ENCODE data around the gene KANK2. TPM values are rescaled to one million over a fixed set of nuclear protein-coding genes. Genes with fewer than 3 reads are reported as not detected.
A peak's percentile ranks its signal among the peaks of the same experiment; 100 is the strongest.
"Not testable (repeated sequence)": the region's sequence is repeated elsewhere in the genome, so short reads cannot be mapped to it uniquely, and the experiment has no call there.

The KANK2 gene
- polyA plus RNA-seq, 1 donor = 75.5 TPM

- not testable (repeated sequence) for H3K36me3 ChIP-seq (ENCODE audit: control insufficient read depth, insufficient read depth, low read length); DNase-seq; H3K9me3 ChIP-seq (ENCODE audit: control insufficient read depth, low read depth, low read length); H3K4me3 ChIP-seq (ENCODE audit: low read length); H3K4me1 ChIP-seq (ENCODE audit: control insufficient read depth, insufficient read depth, low read length); H3K27me3 ChIP-seq (ENCODE audit: control insufficient read depth, insufficient read depth, low read length)
- no CpG with 5 or more reads among the region's 2 CpGs for WGBS (ENCODE audit: insufficient coverage, low lambda C conversion rate)
- H3K27ac ChIP-seq (ENCODE audit: low read length) = peak overlapping the region; percentile 21
Measured at GRCh38 chr19:11160440-11160768, 36.9 kb downstream of the KANK2 start.

GRCh38 chr19:11159598-11160439, 37.5 kb downstream of the KANK2 start:
- peak overlapping the region; percentile 21 for H3K27ac ChIP-seq (ENCODE audit: low read length)
- H3K4me3 ChIP-seq (ENCODE audit: low read length) = no peak overlapping the region
- H3K27me3 ChIP-seq (ENCODE audit: control insufficient read depth, insufficient read depth, low read length) = no peaks in the 10 kb centered on the region
- H3K4me1 ChIP-seq (ENCODE audit: control insufficient read depth, insufficient read depth, low read length) = peaks cover 5% of the 10 kb centered on the region
- H3K9me3 ChIP-seq (ENCODE audit: control insufficient read depth, low read depth, low read length) = no peaks in the 10 kb centered on the region
- H3K36me3 ChIP-seq (ENCODE audit: control insufficient read depth, insufficient read depth, low read length) = no peaks in the 10 kb centered on the region
- WGBS (ENCODE audit: insufficient coverage, low lambda C conversion rate) = 40% methylated on average over 2 of the region's 16 CpGs
- peak in 1 of 2 donors; percentile 50 for DNase-seq

- WGBS (ENCODE audit: insufficient coverage, low lambda C conversion rate) = 0% methylated on average over 1 of the region's 50 CpGs
Measured at GRCh38 chr19:11155373-11156120, 41.8 kb downstream of the KANK2 start, which contains the start of gene SPC24. SPC24 (minus strand) TSS chr19:11155782; CDS start chr19:11155776, 6 bp downstream.

GRCh38 chr19:11154683-11155047, 42.7 kb downstream of the KANK2 start:
- no peaks in the 10 kb centered on the region for H3K36me3 ChIP-seq (ENCODE audit: control insufficient read depth, insufficient read depth, low read length)
- peaks cover 2% of the 10 kb centered on the region for H3K4me1 ChIP-seq (ENCODE audit: control insufficient read depth, insufficient read depth, low read length)
- WGBS (ENCODE audit: insufficient coverage, low lambda C conversion rate) = no CpG with 5 or more reads among the region's 6 CpGs
- no peaks in the 10 kb centered on the region for H3K9me3 ChIP-seq (ENCODE audit: control insufficient read depth, low read depth, low read length)
- no peak for DNase-seq
- H3K27ac ChIP-seq (ENCODE audit: low read length) = no peak overlapping the region
- no peak overlapping the region for H3K4me3 ChIP-seq (ENCODE audit: low read length)
- no peaks in the 10 kb centered on the region for H3K27me3 ChIP-seq (ENCODE audit: control insufficient read depth, insufficient read depth, low read length)

More at GRCh38 chr19:11155373-11156120, 41.8 kb downstream of the KANK2 start, which contains the start of gene SPC24:
- Histone ChIP-seq H3K9me3 (ENCODE audit: control insufficient read depth, low read depth, low read length) (no peaks in the 10 kb centered on the region), H3K4me1 (ENCODE audit: control insufficient read depth, insufficient read depth, low read length) (peaks cover 5% of the 10 kb centered on the region), H3K4me3 (ENCODE audit: low read length) (peak within 1 kb of the TSS; percentile 69), H3K27ac (ENCODE audit: low read length) (peak within 1 kb of the TSS; percentile 40), H3K27me3 (ENCODE audit: control insufficient read depth, insufficient read depth, low read length) (no peaks in the 10 kb centered on the region), H3K36me3 (ENCODE audit: control insufficient read depth, insufficient read depth, low read length) (no peaks in the 10 kb centered on the region)
- DNase-seq = peak; percentile 98

- WGBS (ENCODE audit: insufficient coverage, low lambda C conversion rate) = no CpG with 5 or more reads among the region's 11 CpGs
Measured at GRCh38 chr19:11152318-11153062, 44.9 kb downstream of the KANK2 start.

GRCh38 chr19:11151181-11151580, 46.2 kb downstream of the KANK2 start:
- WGBS (ENCODE audit: insufficient coverage, low lambda C conversion rate) = 83% methylated on average over 1 of the region's 7 CpGs
- no peak for DNase-seq
- no peaks in the 10 kb centered on the region for H3K36me3 ChIP-seq (ENCODE audit: control insufficient read depth, insufficient read depth, low read length)
- no peak overlapping the region for H3K27ac ChIP-seq (ENCODE audit: low read length)
- H3K4me1 ChIP-seq (ENCODE audit: control insufficient read depth, insufficient read depth, low read length) = no peaks in the 10 kb centered on the region
- no peaks in the 10 kb centered on the region for H3K9me3 ChIP-seq (ENCODE audit: control insufficient read depth, low read depth, low read length)
- no peak overlapping the region for H3K4me3 ChIP-seq (ENCODE audit: low read length)
- H3K27me3 ChIP-seq (ENCODE audit: control insufficient read depth, insufficient read depth, low read length) = no peaks in the 10 kb centered on the region

More at GRCh38 chr19:11152318-11153062, 44.9 kb downstream of the KANK2 start:
- no peaks in the 10 kb centered on the region for H3K36me3 ChIP-seq (ENCODE audit: control insufficient read depth, insufficient read depth, low read length)
- H3K4me1 ChIP-seq (ENCODE audit: control insufficient read depth, insufficient read depth, low read length) = no peaks in the 10 kb centered on the region
- no peaks in the 10 kb centered on the region for H3K27me3 ChIP-seq (ENCODE audit: control insufficient read depth, insufficient read depth, low read length)
- peak overlapping the region; percentile 17 for H3K27ac ChIP-seq (ENCODE audit: low read length)
- no peaks in the 10 kb centered on the region for H3K9me3 ChIP-seq (ENCODE audit: control insufficient read depth, low read depth, low read length)
- no peak for DNase-seq
- H3K4me3 ChIP-seq (ENCODE audit: low read length) = no peak overlapping the region

GRCh38 chr19:11148001-11148400, 49.3 kb downstream of the KANK2 start:
- no peak for DNase-seq
- WGBS (ENCODE audit: insufficient coverage, low lambda C conversion rate) = no CpG with 5 or more reads among the region's 14 CpGs
- Histone ChIP-seq H3K9me3 (ENCODE audit: control insufficient read depth, low read depth, low read length) (no peaks in the 10 kb centered on the region), H3K4me3 (ENCODE audit: low read length) (no peak overlapping the region), H3K36me3 (ENCODE audit: control insufficient read depth, insufficient read depth, low read length) (peaks cover 9% of the 10 kb centered on the region), H3K27ac (ENCODE audit: low read length) (no peak overlapping the region), H3K27me3 (ENCODE audit: control insufficient read depth, insufficient read depth, low read length) (no peaks in the 10 kb centered on the region), H3K4me1 (ENCODE audit: control insufficient read depth, insufficient read depth, low read length) (peaks cover 8% of the 10 kb centered on the region)

- Histone ChIP-seq H3K4me3 (ENCODE audit: low read length) (no peak overlapping the region), H3K9me3 (ENCODE audit: control insufficient read depth, low read depth, low read length) (no peaks in the 10 kb centered on the region), H3K36me3 (ENCODE audit: control insufficient read depth, insufficient read depth, low read length) (peaks cover 9% of the 10 kb centered on the region), H3K4me1 (ENCODE audit: control insufficient read depth, insufficient read depth, low read length) (peaks cover 24% of the 10 kb centered on the region), H3K27ac (ENCODE audit: low read length) (no peak overlapping the region), H3K27me3 (ENCODE audit: control insufficient read depth, insufficient read depth, low read length) (no peaks in the 10 kb centered on the region)
- no CpG with 5 or more reads among the region's 3 CpGs for WGBS (ENCODE audit: insufficient coverage, low lambda C conversion rate)
- DNase-seq = no peak
Measured at GRCh38 chr19:11145536-11145924, 51.8 kb downstream of the KANK2 start.

GRCh38 chr19:11142528-11143171, 54.7 kb downstream of the KANK2 start:
- peaks cover 4% of the 10 kb centered on the region for H3K9me3 ChIP-seq (ENCODE audit: control insufficient read depth, low read depth, low read length)
- peaks cover 9% of the 10 kb centered on the region for H3K36me3 ChIP-seq (ENCODE audit: control insufficient read depth, insufficient read depth, low read length)
- no peak overlapping the region for H3K4me3 ChIP-seq (ENCODE audit: low read length)
- H3K27ac ChIP-seq (ENCODE audit: low read length) = peak overlapping the region; percentile 90
- no peaks in the 10 kb centered on the region for H3K27me3 ChIP-seq (ENCODE audit: control insufficient read depth, insufficient read depth, low read length)
- no CpG with 5 or more reads among the region's 22 CpGs for WGBS (ENCODE audit: insufficient coverage, low lambda C conversion rate)
- DNase-seq = peak; percentile 82 to 87
- peaks cover 42% of the 10 kb centered on the region for H3K4me1 ChIP-seq (ENCODE audit: control insufficient read depth, insufficient read depth, low read length)
